ENCODE results near the gene TSPY2. TPM values are rescaled to one million over a fixed set of nuclear protein-coding genes. Genes with fewer than 3 reads are reported as not detected.
"Not testable (repeated sequence)": the region's sequence is repeated elsewhere in the genome, so short reads cannot be mapped to it uniquely, and the experiment has no call there.

Gene TSPY2
- not detected in 2 replicates for total RNA-seq (2014; rRNA removed; shearing (Covaris generic); ENCODE audit: low replicate concordance)

- not testable (repeated sequence) for H3K27me3 ChIP-seq, H3K4me3 ChIP-seq, H3K36me3 ChIP-seq, H3K9me3 ChIP-seq, DNase-seq
These were observed at the start of gene TSPY2 for GRCh38 chrY:6245923-6246322. TSS of gene TSPY2 (plus strand) at chrY:6246223. CDS start at chrY:6246269, 46 bp downstream.

GRCh38 chrY:6209565-6209964 is 36.5 kb upstream of the TSPY2 start:
- H3K27me3 ChIP-seq, H3K36me3 ChIP-seq, DNase-seq: not testable (repeated sequence)

GRCh38 chrY:6217045-6217444 is 29.0 kb upstream of the TSPY2 start:
- not testable (repeated sequence) for H3K36me3 ChIP-seq, H3K4me3 ChIP-seq, H3K9me3 ChIP-seq, H3K27me3 ChIP-seq, DNase-seq

More at GRCh38 chrY:6209565-6209964, 36.5 kb upstream of the TSPY2 start:
- not testable (repeated sequence) for H3K4me3 ChIP-seq, H3K9me3 ChIP-seq

- H3K4me3 ChIP-seq, H3K36me3 ChIP-seq, DNase-seq, H3K9me3 ChIP-seq, H3K27me3 ChIP-seq: not testable (repeated sequence)
These were observed 23.8 kb downstream of the TSPY2 start for GRCh38 chrY:6269839-6270238.

All from MG63 (cell line).